ENCODE measurements around the gene HAGH. TPM values are rescaled to one million over a fixed set of nuclear protein-coding genes. Genes with fewer than 3 reads are reported as not detected.

Gene HAGH
- total RNA-seq, 1 experiment from 2014 or later: 36.0 TPM

DNA sequence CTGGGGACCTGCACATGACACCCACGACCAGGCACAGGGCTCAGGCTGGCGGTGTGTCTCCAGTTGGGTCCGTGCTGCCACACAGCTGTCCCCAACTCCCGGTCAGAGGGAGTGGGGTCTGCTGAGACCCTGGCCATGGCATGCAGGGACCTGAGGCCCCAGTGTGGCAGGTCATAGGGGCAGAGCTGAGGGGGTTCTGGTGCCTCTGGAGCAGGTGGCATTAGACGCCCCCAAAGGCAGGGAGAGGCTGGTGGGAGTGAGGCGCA is 39.6 kb downstream of the HAGH start:
- DNase-seq (ENCODE audit: low spot score) (no peak), ATAC-seq (no peak)
- Mint-ChIP-seq H3K4me1 (no peaks in the 10 kb centered on the region), H3K27me3 (ENCODE audit: low read depth) (no peaks in the 10 kb centered on the region), H3K27ac (no peak overlapping the region), H3K36me3 (peaks cover 5% of the 10 kb centered on the region), H3K9me3 (no peaks in the 10 kb centered on the region), H3K4me3 (no peak overlapping the region)
- ChIA-PET POLR2A (no interaction called here), CTCF (no interaction called here)
- TF ChIP-seq JUN (CRISPR knock-in tag; IDR thresholded peaks at IDR 0.05): no peak
- TF ChIP-seq, protein P1, sequence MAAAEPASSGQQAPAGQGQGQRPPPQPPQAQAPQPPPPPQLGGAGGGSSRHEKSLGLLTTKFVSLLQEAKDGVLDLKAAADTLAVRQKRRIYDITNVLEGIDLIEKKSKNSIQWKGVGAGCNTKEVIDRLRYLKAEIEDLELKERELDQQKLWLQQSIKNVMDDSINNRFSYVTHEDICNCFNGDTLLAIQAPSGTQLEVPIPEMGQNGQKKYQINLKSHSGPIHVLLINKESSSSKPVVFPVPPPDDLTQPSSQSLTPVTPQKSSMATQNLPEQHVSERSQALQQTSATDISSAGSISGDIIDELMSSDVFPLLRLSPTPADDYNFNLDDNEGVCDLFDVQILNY (CRISPR knock-in tag; IDR thresholded peaks at IDR 0.05): no peak
- TF ChIP-seq, protein P2, sequence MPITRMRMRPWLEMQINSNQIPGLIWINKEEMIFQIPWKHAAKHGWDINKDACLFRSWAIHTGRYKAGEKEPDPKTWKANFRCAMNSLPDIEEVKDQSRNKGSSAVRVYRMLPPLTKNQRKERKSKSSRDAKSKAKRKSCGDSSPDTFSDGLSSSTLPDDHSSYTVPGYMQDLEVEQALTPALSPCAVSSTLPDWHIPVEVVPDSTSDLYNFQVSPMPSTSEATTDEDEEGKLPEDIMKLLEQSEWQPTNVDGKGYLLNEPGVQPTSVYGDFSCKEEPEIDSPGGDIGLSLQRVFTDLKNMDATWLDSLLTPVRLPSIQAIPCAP (CRISPR knock-in tag; IDR thresholded peaks at IDR 0.05): no peak
- no peak for TF ChIP-seq NFE2L1 (CRISPR knock-in tag; IDR thresholded peaks at IDR 0.05)
- TF ChIP-seq GRHL2 (CRISPR knock-in tag; IDR thresholded peaks at IDR 0.05; ENCODE audit: insufficient replicate concordance, severe bottlenecking): no peak
- no peak for TF ChIP-seq NR3C1 (CRISPR knock-in tag; conservative IDR thresholded peaks at IDR 0.05; ENCODE audit: low read depth)
- TF ChIP-seq ETV6 (CRISPR knock-in tag; IDR thresholded peaks at IDR 0.05): no peak
- no peak for TF ChIP-seq EMX1 (CRISPR knock-in tag; IDR thresholded peaks at IDR 0.05)
- no peak for TF ChIP-seq ZNF263 (CRISPR knock-in tag; IDR thresholded peaks at IDR 0.05; ENCODE audit: low read depth)
- no peak for TF ChIP-seq SMAD3 (CRISPR knock-in tag; IDR thresholded peaks at IDR 0.05; ENCODE audit: borderline replicate concordance)
- TF ChIP-seq NR2C2 (CRISPR knock-in tag; IDR thresholded peaks at IDR 0.05): no peak
- no peak for TF ChIP-seq TEAD1 (CRISPR knock-in tag; IDR thresholded peaks at IDR 0.05)
- no peak for TF ChIP-seq SMAD4 (CRISPR knock-in tag; IDR thresholded peaks at IDR 0.05)
- TF ChIP-seq, protein P3, sequence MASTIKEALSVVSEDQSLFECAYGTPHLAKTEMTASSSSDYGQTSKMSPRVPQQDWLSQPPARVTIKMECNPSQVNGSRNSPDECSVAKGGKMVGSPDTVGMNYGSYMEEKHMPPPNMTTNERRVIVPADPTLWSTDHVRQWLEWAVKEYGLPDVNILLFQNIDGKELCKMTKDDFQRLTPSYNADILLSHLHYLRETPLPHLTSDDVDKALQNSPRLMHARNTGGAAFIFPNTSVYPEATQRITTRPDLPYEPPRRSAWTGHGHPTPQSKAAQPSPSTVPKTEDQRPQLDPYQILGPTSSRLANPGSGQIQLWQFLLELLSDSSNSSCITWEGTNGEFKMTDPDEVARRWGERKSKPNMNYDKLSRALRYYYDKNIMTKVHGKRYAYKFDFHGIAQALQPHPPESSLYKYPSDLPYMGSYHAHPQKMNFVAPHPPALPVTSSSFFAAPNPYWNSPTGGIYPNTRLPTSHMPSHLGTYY (CRISPR knock-in tag; IDR thresholded peaks at IDR 0.05): no peak
- TF ChIP-seq, protein P4, sequence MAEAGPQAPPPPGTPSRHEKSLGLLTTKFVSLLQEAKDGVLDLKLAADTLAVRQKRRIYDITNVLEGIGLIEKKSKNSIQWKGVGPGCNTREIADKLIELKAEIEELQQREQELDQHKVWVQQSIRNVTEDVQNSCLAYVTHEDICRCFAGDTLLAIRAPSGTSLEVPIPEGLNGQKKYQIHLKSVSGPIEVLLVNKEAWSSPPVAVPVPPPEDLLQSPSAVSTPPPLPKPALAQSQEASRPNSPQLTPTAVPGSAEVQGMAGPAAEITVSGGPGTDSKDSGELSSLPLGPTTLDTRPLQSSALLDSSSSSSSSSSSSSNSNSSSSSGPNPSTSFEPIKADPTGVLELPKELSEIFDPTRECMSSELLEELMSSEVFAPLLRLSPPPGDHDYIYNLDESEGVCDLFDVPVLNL (CRISPR knock-in tag; IDR thresholded peaks at IDR 0.05; ENCODE audit: borderline replicate concordance, low read depth): no peak
- TF ChIP-seq, protein P5, sequence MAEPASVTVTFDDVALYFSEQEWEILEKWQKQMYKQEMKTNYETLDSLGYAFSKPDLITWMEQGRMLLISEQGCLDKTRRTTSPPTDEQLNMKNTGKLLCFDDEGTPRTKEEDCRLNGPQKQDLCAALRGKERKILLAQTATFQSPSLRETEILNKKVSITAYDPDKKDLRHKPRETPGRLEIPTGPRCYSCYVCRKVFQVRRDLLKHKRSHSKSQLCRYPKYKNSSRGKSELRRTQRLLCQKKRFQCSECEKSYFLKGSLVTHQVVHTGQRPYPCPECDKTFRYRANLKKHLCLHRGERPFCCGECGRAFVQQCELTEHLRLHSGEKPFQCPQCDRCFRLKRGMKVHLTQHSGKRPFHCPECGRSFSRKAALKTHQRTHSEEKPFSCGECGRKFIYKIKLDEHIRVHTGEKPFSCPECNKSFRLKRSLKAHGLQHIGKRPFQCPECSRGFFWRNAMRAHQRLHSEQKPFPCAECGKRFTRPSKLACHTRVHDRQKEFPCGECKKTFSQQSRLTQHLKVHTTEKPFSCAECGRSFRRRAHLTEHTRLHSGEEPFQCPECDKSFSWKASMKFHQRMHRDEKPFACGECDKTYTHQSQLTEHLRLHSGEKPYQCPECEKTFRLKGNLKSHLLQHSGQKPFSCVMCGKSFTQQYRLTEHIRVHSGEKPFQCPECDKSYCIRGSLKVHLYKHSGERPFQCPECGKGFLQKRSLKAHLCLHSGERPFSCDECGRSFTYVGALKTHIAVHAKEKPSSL (CRISPR knock-in tag; conservative IDR thresholded peaks at IDR 0.05): no peak
- TF ChIP-seq TCF7 (CRISPR knock-in tag; IDR thresholded peaks at IDR 0.05; ENCODE audit: low read depth): no peak

DNA sequence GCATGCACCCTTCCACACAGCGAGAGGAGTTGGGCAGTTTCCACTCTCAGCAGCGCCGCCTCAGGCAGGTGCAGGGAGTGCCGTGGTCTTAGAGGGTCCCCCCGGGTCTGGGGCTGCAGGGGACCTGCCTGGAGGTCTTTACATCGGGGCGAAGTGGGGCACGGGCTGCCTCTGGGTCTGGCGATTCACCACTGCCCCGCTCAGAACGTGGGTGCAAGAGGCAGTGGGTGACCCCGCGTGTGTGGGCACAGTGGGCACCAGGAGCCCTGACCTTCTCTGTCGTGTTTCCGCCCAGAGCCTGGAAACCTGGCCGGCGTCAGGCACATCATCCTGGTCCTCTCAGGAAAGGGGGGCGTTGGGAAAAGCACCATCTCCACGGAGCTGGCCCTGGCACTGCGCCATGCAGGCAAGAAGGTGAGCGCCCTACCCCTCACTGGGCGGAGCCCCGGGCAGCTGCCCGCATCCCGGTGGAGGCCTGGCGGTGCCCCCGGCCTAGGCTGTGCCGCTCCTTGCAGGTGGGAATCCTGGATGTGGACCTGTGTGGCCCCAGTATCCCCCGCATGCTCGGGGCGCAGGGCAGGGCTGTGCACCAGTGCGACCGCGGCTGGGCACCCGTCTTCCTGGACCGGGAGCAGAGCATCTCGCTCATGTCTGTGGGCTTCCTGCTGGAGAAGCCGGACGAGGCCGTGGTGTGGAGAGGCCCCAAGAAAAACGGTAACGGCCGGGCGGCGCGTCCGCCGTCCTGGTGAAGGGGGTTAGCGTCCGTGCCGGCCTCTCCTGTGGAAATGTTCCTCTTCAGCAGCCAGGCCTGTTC is 40.2 kb downstream of the HAGH start:
- POLR2A ChIA-PET: no interaction called here
- H3K4me1 Mint-ChIP-seq: peaks cover 3% of the 10 kb centered on the region
- DNase-seq (ENCODE audit: low spot score) (peak; percentile 56), ATAC-seq (no peak)
- CTCF ChIA-PET: no interaction called here
- H3K9me3 Mint-ChIP-seq: no peaks in the 10 kb centered on the region
- no peak for TF ChIP-seq NR2C2 (CRISPR knock-in tag; IDR thresholded peaks at IDR 0.05)
- peaks cover 5% of the 10 kb centered on the region for H3K36me3 Mint-ChIP-seq
- no peaks in the 10 kb centered on the region for H3K27me3 Mint-ChIP-seq (ENCODE audit: low read depth)
- H3K27ac Mint-ChIP-seq: no peak overlapping the region
- H3K4me3 Mint-ChIP-seq: no peak overlapping the region

DNA sequence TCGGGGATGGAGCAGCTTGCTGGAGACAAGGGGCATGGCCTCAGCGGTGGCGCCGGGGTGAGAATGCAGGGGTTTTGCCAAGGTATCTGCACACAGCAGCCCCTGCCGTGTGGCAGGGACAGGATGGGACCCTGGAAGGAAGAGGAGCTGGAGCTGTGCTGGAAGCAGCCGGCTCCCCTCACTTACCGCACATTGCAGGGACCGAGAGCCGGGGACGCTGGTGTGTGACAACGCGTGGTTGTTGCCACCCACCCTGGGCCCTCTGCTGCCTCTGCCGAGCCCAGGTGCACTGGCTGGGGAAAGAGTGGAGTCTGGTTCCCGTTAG is 40.8 kb downstream of the HAGH start:
- CTCF ChIA-PET: no interaction called here
- no peak overlapping the region for H3K27ac Mint-ChIP-seq
- H3K4me1 Mint-ChIP-seq: peaks cover 7% of the 10 kb centered on the region
- no peak overlapping the region for H3K4me3 Mint-ChIP-seq
- POLR2A ChIA-PET: no interaction called here
- peaks cover 5% of the 10 kb centered on the region for H3K36me3 Mint-ChIP-seq
- no peaks in the 10 kb centered on the region for H3K9me3 Mint-ChIP-seq
- ATAC-seq (no peak), DNase-seq (ENCODE audit: low spot score) (no peak)
- H3K27me3 Mint-ChIP-seq (ENCODE audit: low read depth): no peaks in the 10 kb centered on the region
- TF ChIP-seq ZBTB21 (CRISPR knock-in tag; IDR thresholded peaks at IDR 0.05; ENCODE audit: borderline replicate concordance) (no peak), JUN (CRISPR knock-in tag; IDR thresholded peaks at IDR 0.05) (no peak), MYBL2 (CRISPR knock-in tag; IDR thresholded peaks at IDR 0.05) (no peak), NR3C1 (CRISPR knock-in tag; conservative IDR thresholded peaks at IDR 0.05; ENCODE audit: low read depth) (no peak), TEAD4 (CRISPR knock-in tag; IDR thresholded peaks at IDR 0.05) (no peak), TEAD1 (CRISPR knock-in tag; IDR thresholded peaks at IDR 0.05) (no peak), ETV6 (CRISPR knock-in tag; IDR thresholded peaks at IDR 0.05) (no peak)
- TF ChIP-seq, protein P6, sequence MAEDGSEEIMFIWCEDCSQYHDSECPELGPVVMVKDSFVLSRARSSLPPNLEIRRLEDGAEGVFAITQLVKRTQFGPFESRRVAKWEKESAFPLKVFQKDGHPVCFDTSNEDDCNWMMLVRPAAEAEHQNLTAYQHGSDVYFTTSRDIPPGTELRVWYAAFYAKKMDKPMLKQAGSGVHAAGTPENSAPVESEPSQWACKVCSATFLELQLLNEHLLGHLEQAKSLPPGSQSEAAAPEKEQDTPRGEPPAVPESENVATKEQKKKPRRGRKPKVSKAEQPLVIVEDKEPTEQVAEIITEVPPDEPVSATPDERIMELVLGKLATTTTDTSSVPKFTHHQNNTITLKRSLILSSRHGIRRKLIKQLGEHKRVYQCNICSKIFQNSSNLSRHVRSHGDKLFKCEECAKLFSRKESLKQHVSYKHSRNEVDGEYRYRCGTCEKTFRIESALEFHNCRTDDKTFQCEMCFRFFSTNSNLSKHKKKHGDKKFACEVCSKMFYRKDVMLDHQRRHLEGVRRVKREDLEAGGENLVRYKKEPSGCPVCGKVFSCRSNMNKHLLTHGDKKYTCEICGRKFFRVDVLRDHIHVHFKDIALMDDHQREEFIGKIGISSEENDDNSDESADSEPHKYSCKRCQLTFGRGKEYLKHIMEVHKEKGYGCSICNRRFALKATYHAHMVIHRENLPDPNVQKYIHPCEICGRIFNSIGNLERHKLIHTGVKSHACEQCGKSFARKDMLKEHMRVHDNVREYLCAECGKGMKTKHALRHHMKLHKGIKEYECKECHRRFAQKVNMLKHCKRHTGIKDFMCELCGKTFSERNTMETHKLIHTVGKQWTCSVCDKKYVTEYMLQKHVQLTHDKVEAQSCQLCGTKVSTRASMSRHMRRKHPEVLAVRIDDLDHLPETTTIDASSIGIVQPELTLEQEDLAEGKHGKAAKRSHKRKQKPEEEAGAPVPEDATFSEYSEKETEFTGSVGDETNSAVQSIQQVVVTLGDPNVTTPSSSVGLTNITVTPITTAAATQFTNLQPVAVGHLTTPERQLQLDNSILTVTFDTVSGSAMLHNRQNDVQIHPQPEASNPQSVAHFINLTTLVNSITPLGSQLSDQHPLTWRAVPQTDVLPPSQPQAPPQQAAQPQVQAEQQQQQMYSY (CRISPR knock-in tag; IDR thresholded peaks at IDR 0.05): no peak

Measured in WTC11 (cell line).